SU-DHL-6 (cell line): ENCODE measurements around the gene RRBP1.

ENCODE experiments used
- EZH2phosphoT487 ChIP-seq: fragments of 200-600 bp; sonication (generic), shearing (Covaris generic); conservative IDR thresholded peaks from 2 replicates; pipeline ENCODE4 v1.6.1; 2018; ENCODE audit warnings: mild to moderate bottlenecking, antibody characterized with exemption, low read length, moderate library complexity, mixed read lengths
- TF ChIP-seq, protein P1 (sequence below): fragments of 200-600 bp; sonication (generic); IDR thresholded peaks from one replicate; pipeline ENCODE4 v1.5.1; 2017; ENCODE audit warnings: antibody characterized with exemption, mild to moderate bottlenecking, low read length, moderate library complexity; ENCODE audit not compliant: insufficient read depth, poor library complexity, severe bottlenecking

DNA sequence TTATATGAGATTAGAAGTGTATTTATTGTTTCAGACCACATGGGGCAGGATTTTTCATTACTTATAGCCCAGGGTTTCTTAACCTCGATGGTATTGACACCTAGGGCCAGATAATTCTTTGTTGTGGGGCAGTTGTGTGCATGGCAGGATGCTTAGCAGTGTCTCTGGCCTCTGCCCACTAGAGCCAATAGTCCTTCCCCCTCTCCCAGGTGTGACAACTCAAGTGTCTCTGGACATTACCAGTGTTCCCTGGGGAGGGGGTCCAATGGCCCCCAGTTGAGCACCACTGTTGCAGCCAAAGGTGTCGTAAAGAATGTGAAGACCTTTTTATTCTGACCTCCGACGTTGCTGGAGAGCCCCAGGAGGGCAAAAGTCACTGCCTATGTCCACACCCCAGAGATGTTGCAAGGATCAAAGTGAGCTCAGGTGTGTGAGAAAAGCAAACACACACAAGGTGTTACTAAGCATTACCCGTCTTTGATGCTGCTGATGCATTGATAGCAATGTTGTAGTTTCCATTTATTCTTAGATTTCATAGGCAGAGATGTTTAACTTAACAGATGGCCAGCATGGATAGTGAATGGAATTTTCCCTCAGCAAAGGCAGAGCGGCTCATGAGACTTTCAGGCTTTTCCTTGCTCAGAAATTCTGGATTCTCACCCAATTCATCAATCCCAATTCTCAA is 39.9 kb upstream of the RRBP1 start:
- TF ChIP-seq, protein P1, sequence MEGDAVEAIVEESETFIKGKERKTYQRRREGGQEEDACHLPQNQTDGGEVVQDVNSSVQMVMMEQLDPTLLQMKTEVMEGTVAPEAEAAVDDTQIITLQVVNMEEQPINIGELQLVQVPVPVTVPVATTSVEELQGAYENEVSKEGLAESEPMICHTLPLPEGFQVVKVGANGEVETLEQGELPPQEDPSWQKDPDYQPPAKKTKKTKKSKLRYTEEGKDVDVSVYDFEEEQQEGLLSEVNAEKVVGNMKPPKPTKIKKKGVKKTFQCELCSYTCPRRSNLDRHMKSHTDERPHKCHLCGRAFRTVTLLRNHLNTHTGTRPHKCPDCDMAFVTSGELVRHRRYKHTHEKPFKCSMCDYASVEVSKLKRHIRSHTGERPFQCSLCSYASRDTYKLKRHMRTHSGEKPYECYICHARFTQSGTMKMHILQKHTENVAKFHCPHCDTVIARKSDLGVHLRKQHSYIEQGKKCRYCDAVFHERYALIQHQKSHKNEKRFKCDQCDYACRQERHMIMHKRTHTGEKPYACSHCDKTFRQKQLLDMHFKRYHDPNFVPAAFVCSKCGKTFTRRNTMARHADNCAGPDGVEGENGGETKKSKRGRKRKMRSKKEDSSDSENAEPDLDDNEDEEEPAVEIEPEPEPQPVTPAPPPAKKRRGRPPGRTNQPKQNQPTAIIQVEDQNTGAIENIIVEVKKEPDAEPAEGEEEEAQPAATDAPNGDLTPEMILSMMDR: no peak
- TF ChIP-seq EZH2phosphoT487: no peak
